Stimulated activated CD4-positive, alpha-beta T cell treated with anti-CD3 and anti-CD28 coated beads, Interleukin-1b, Interleukin-23, amount 100 ng/mL, for 1 hour (primary cell): ENCODE measurements around the gene JMJD7.

Source experiments
- DNase-seq, 2 donors: peaks; one replicate each; pipeline ENCODE4 v3.0.0-alpha.2; 2020; ENCODE audit warnings: low read depth in 2 of 2

Gene JMJD7

DNA sequence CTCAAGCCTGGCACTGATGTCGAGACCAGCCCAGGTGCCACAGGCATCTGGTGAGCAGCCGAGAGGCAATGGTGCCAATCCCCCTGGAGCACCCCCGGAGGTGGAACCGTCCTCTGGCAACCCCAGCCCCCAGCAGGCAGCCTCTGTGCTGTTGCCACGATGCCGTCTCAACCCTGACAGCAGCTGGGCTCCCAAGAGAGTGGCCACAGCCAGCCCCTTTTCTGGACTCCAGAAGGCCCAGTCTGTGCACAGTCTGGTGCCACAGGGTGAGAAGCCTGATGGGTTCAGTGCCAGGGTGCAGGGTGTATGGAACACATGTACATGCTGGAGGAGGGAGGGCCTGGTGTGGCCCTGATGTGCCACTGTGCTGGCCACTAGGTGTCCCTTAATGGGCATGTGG is 4.9 kb upstream of the JMJD7 start:
- no peak for DNase-seq

DNA sequence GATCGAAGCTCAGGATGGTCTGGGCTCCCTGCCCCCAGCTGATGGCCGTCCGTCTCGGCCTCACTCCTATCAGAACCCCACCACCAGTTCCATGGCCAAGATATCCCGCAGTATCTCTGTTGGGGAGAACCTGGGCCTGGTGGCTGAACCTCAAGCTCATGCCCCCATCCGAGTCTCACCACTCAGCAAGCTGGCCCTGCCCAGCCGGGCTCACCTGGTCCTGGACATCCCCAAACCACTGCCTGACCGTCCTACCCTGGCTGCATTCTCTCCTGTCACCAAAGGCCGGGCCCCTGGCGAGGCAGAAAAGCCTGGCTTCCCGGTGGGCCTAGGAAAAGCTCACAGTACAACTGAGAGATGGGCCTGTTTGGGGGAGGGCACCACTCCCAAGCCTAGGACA is 4.4 kb upstream of the JMJD7 start:
- DNase-seq, result no peak

DNA sequence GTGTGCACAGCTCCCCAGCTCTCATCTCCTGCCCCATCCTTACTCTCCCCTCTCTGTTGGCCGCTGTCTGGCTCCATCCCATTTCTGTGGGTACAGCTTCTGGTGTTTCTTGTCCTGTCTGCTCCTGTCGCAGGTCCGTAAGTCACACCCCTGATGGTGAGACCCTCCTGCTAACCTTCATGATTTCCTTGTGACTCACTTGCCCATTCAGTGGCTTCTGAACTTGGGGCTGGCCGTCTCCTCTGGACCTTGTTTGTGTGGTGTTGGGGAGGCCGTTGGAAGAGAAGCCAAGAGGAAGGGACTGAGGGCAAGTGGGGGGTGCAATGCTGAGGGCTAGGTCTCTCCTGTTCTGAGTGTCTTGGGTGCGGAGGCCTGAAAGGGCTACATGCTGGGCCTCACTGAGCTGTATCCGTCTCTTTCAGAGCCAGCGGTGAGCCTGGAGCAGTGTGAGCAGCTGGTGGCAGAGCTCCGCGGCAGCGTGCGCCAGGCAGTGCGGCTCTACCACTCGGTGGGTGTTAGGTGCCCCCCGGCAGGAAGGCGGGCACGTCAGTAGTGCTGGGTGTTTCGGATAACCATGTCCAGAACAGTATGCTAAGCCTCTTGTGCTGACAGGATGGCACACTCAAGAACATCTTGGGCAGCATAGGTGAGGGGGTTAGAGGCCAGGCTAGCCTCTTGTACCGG is 3.7 kb upstream of the JMJD7 start:
- DNase-seq, result no peak

DNA sequence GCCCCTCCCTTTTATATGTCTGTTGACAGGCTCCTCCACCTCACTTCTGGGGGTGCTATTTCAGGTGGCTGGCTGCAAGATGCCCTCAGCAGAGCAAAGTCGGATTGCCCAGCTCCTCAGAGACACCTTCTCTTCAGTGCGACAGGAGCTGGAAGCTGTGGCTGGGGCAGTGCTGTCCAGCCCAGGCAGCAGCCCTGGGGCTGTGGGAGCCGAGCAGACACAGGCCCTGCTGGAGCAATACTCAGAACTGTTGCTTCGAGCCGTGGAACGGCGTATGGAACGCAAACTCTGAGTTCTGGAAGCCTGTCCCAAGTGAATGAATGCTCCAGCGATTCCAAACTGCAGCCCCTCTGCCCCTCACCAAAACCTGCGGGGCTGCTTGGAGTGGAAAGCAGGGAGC is 2.7 kb upstream of the JMJD7 start:
- no peak for DNase-seq

DNA sequence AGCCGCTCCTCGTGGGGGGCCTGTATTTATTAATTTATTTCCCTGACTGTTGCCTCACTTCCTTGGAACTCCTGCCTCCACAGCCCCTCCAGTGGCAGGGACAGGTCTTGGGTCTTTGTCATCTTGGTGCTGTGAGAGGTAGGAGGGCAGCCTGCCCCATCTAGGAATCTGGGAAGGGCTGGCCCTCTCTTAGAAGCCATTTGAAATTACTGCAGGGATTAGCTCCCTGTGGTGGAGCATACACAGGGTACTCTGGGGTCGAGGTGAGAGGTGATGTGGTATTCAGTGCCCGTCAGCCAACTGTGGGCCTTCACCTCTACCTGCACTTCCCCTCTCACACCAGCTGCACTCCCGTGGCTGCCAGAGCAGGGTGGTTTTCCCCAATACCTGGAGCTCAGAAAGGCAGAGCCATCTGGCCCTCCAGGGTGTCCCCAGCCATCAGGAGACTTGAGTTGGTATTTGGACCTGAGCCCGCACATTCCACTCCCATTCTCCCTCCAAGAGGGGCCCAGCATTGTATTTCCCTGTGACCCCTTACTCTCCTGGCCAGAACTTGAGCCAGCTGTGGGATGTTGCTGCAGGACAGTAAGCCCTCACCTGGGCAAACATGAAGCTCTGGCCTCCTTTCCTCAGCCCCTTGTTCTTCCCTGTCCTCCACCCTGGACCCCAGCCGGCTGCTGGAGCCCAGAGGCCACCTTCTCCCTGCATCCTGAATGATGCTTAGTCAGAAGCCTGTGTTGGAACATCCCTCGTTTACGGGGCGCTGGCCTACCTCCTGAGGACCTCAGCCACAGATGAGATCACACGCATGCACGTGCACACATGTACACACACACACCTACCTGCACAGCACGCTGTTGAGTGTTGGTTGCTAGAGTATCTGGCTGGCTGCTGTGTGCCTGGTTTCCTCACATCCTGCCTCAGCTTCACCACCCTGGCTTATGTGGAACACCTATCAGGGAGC is 2.0 kb upstream of the JMJD7 start:
- no peak for DNase-seq

DNA sequence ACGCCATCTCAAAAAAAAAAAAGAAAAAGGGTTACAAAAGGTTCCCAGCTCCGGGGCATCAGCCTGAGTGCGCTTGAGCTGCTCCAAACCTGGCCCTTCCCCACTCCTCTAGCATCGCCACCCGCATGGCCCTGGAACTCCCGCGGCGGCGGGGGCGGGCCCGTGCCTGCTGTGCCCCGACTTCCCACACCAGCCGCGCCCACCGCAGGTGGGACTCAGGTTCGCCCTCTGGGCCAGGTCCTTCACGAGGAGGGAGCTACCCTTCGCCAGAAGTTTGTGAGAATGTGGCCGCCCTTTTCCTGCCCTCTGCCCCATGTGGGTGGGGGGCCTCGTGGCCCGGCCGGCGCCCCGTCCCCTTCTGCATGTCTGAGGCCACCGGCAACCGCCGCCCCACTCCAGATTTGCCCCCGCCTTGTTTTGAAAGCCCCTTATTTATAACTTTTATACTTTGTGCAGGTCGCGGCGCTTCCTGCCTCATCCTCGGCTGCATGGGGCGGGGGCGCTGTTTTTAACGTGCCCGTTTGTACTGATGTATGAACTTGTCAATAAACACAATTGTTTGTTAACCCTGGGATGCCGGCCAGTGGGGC is 507 bp upstream of the JMJD7 start:
- DNase-seq, result peak in 1 of 2 donors; percentile 8

DNA sequence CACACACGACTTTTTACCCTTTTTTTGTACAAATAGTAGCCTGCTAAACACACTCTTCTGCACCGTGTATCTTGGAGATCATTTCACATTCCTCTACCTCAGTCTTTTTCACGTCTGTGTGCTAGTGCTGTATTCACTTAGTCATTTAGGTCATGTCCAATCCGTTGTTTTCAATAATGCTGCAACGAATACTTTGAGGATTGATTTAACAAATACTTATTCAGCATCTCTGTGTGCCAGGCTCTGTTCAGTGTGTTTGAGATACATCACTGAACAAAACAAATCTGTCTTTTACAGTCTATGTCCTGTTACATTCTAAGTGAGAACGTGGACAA is 882 bp downstream of the JMJD7 start:
- DNase-seq, result no peak

DNA sequence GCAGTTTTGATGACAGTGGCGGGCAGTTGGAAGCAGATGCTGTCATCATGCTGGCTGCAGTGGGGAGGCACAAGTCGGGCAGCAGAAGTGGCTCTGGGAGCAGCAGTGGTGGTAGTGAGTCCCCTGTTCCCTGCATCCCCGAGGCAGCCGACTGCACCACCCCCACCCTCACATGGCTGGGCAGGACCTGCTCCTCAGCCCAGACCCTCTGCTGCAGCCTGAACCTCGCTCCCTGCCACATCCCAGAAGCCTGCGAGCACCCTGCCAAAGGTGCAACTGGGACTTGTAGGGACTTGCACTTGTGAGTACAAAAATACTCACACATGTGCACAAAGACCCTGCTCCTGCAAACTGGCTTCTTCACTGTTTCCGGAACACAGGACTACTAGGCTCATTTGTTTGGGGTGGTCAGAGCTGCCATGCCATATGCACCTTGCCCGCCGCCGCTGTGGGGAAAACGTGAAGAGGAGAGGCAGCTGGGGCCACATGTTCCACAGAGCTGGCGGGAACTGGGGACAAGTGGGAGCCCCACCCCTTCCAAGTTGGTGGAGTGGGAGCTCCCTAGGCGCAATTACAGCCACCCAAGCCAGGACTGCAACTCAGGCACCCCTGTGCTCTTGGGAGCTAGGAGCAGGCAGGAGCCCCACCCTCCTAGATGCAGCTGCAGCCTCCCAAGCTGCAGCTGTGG is 2.2 kb downstream of the JMJD7 start:
- DNase-seq, result no peak

DNA sequence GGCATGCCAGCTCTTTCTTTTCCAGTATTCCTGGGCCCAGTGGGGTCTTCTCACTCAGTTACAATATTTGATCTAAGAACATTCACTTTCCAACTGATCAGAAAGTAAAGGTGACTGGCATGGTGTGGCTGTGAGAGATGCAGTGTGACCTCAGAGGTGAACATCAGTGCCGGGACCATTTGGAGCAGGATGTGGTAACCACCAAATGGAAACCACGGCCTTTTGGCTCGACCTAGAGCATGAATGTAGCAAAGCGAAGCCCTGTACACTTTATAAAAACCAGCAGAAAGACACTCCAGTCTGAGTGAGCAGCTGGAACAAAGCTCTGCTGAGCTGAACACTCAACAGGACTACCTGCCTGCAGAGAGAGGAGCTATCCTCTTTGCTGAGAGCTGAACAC is 3.4 kb downstream of the JMJD7 start:
- peak in 1 of 2 donors; percentile 11 for DNase-seq

DNA sequence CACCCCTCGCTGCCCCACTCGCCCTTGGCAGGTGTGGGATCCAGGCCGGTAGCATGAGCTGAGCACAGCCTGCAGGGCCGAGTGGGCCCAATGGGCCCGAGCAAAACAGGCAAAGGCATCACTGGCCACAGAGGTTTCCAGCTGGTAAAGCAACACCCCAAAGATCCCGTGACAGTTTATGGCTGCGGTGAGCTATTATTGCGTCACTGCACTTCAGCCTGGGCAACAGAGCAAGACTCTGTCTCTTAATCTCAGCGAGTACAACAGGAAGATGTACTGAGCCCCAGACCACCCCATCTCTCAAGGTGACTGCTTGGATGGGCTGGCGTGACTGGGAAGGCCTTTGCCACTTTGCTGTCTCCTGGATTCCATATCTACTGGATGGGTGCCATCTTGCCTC is 4.3 kb downstream of the JMJD7 start:
- no peak for DNase-seq

DNA sequence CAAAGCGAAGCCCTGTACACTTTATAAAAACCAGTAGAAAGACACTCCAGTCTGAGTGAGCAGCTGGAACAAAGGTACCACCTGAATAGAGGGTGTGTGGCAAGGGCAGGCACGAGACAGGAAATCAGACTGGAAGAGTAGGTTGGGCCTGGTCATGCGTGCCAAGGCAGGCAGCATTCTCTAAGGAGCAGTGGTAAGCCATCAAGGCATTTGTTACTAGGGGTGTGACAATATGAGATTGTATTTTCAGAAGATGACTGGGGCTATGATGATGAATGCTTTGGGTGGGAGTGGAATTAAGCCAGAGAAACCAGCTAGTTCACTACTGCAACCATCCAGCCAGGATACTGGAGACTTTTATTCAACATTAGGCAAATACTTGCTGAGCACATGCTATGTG is 5.0 kb downstream of the JMJD7 start:
- no peak for DNase-seq

DNA sequence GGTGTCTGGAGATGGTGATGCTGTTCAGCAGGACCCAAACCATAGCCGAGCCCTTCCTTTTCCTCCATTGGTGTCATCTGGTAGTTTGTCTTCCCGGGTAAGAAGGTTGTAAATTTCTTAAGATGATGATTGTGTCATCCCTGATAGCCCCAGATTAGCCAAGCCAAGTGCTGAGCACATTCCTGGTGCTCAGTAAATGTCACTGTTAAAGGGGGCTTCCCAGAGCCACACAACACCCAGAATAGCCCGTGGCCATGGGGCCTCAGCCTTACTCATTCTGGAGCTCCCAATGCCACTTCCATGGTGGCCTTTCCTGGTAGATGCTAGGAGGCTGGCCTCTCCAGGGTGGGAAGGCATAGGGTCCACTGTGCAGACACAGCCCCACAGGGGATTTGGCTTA is 6.2 kb downstream of the JMJD7 start:
- no peak for DNase-seq

DNA sequence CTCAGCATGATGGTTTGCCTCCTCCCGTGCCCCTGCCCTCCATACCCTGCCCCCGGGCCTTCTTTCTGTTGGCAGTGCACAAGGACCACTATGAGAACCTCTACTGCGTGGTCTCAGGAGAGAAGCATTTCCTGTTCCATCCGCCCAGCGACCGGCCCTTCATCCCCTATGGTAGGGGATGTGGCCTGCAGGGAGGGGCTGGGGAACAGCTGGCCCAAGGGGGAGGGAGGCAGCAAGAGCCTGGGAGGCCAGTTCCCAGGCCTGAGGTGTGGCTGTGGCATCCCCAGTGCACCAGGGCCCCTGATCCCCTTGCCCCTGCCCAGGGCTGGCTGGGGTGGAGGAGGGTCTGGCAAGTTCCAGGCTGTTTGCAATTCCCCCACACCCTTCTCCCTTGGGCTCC is 8.2 kb downstream of the JMJD7 start:
- no peak for DNase-seq

DNA sequence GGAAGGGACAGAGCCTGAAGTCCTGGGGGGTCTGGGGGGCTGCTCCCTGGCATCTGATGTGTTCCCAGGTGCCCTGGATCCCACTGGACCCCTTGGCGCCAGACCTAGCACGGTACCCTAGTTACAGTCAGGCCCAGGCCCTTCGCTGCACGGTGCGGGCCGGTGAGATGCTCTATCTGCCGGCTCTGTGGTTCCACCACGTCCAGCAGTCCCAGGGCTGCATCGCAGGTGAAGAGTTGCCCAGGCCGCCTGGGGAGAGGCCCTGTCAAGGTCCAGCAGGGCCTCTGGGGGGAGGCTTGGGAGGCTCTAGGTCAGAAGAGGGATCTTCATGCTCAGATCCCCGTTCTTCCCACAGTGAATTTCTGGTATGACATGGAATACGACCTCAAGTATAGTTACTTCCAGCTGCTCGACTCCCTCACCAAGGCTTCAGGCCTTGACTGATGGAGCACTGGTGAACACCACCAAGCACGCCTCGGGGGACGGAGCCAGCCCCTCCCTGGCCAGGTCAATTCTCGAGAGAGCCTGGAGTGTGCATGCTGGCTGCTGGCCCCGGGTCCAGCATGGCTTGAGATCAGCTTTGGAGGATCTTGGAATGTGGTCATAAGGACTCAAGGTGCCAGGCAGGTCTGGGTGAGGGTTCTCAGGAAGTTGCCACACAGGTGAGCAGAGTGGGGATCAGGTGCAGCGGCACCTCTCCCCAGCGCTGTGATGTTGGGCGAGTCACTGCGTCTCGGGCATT is 9.0 kb downstream of the JMJD7 start:
- no peak for DNase-seq

DNA sequence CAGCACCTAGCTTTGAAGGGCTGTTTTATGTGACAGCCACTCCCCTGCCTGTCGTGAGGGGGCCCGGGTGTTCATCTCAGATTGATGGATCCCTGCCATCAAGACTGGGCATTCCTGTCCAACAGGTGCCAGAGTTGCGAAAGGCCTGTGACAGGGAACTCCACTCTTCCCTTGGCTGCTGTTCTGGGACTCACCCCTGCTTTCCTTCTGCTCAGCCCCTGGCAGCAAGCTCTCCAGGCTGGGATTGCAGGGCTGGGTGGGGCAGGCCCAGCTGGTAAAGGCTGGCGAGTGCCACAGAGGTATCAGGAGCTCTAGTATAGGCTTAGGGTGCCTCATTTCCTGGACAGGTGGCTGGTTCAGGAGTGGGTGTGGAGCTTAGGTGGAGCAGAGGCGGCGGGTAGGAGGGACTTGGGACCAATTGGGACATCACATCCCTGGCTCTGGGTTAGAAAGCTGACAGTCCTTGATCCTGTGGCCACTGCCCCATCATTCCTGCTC is 10.6 kb downstream of the JMJD7 start, which contains the start of gene PLA2G4B:
TSS of gene PLA2G4B (plus strand) at position 448 of the 498 bp plus-strand sequence. CDS start 67 bp downstream, outside the sequence.
- DNase-seq, result no peak

DNA sequence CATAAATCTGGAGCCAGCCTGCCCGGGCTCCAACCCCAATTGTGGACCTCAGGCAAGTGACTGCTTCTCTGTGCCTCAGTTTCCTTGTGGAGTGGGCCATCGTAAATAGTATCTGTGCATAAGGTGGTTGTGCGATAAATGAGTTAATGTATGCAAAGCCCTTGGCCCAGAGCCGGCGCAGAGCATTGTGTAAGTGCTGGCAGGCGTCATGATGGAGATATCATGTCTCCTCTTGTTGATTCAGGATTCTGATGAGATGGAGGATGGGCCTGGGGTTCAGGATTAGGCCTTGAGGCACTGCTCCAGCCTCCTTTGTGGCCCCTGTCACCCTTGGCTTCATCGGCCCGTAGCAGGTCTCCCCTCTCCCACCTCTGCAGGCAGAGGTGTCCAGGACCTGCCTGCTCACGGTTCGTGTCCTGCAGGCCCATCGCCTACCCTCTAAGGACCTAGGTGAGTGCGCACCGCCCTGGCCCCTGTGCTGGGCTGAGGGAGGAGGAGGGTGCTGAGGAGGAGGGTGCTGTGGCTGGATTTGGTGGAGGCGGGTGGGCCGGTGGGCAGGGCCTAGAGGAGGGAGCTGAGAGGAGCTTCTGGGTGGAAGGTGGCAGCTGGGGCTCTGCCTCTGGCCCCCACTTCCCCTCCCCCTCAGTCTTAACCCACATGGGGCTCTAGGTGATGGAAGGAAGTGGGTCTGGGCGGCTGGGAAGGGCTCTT is 12.0 kb downstream of the JMJD7 start:
- no peak for DNase-seq

DNA sequence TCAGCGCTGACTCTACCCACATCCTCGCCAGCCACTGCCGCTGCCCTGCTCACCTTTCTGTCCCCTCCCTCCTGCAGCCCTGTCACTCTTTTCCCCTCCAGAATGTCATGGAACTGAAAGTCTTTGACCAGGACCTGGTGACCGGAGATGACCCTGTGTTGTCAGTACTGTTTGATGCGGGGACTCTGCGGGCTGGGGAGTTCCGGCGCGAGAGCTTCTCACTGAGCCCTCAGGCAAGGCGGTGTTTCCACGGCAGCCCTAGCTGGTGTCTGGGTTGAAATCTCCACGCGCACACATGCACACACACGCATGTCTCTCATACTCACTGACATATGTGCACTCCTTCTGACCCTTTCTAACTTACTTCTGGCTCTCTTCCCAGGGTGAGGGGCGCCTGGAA is 12.8 kb downstream of the JMJD7 start:
- no peak for DNase-seq

DNA sequence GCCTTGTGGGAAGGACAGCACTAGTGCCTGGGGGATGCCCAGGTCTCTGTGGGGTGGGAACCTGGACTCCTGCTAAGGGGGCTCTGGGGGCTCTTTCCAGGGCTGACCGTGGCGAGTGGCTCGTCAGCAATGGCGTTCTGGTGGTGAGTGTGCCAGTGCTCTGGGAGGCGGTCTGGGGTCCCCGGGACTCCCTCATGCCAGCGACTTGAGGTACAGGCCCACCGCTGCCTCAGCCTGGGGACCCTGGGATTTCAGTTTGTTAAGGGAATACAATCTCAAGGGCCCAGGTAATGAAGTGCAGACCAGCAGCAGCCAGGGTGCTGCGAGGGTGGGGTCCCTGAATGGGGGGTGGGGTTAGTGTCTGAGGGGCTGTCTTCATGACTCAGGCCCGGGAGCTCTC is 13.2 kb downstream of the JMJD7 start:
- DNase-seq, result no peak

DNA sequence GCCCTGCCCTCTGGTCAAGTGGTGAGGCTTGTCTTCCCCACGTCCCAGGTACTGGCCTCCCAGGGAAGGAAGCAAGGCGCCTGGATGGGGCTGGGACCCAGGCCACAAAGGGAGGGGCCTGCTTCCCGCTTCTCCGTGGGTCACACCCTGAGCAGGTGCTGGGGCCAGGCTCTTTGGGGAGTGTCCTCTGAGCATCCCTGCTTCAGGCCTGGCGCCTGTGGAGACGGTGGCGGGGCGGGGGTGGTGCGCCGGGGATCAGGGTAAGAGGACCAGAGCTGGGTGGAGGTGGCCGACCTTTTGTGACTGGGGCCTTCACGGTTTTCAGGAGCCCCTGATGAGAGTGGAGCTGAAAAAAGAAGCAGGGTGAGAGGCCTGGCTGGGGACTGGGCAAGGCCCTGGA is 14.3 kb downstream of the JMJD7 start:
- DNase-seq, result no peak

DNA sequence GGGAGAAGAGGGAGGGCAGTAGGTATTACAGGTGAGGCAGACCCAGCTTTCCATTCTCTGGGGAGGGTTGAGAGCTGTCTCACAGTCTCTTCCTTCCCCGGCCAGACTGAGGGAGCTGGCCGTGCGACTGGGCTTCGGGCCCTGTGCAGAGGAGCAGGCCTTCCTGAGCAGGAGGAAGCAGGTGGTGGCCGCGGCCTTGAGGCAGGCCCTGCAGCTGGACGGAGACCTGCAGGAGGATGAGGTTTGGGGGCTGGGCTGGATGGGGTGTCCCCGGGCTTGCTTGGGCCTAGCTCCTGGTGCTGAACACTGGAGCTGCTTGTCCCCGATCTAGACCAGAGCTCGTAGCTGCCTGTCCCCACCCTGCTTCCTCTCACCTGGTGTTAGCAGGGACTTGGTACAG is 15.7 kb downstream of the JMJD7 start:
- DNase-seq, result no peak

DNA sequence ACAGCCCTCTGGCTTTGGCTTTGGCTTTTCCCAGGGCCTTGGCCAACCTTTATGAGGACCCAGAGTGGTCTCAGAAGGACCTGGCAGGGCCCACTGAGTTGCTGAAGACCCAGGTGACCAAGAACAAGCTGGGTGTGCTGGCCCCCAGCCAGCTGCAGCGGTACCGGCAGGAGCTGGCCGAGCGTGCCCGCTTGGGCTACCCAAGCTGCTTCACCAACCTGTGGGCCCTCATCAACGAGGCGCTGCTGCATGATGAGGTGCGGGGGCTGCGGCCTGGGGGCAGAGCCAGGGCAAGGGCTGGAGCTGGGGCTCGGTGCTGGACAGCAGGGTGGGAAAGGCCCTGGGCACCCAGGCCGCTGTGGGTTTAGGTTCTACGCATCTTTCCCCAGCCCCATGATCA is 16.9 kb downstream of the JMJD7 start:
- no peak for DNase-seq
